ENCODE measurements around the gene NIPA2.

- TF ChIP-seq ZNF670 (CRISPR knock-in tag; IDR thresholded peaks at IDR 0.05; ENCODE audit: borderline replicate concordance) (no peak), PRDM10 (CRISPR knock-in tag; IDR thresholded peaks at IDR 0.05; ENCODE audit: low read depth) (no peak), CBX1 (IDR thresholded peaks at IDR 0.05; ENCODE audit: low read depth) (no peak), KDM1A (CRISPR knock-in tag; IDR thresholded peaks at IDR 0.05) (no peak), CTCF (CRISPR knock-in tag; IDR thresholded peaks at IDR 0.05) (peak; percentile 35), ZNF101 (CRISPR knock-in tag; IDR thresholded peaks at IDR 0.05; ENCODE audit: borderline replicate concordance, low read depth) (no peak), NCOA2 (CRISPR knock-in tag; IDR thresholded peaks at IDR 0.05) (no peak)
- TF ChIP-seq, protein P1, sequence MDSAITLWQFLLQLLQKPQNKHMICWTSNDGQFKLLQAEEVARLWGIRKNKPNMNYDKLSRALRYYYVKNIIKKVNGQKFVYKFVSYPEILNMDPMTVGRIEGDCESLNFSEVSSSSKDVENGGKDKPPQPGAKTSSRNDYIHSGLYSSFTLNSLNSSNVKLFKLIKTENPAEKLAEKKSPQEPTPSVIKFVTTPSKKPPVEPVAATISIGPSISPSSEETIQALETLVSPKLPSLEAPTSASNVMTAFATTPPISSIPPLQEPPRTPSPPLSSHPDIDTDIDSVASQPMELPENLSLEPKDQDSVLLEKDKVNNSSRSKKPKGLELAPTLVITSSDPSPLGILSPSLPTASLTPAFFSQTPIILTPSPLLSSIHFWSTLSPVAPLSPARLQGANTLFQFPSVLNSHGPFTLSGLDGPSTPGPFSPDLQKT (CRISPR knock-in tag; IDR thresholded peaks at IDR 0.05; ENCODE audit: borderline replicate concordance) = no peak
Measured at GRCh38 chr15:22838292-22839042, at the start of gene NIPA2.
